ENCODE measurements around the gene SLC35D1. TPM values are rescaled to one million over a fixed set of nuclear protein-coding genes. Genes with fewer than 3 reads are reported as not detected.
"Not testable (repeated sequence)": the region's sequence is repeated elsewhere in the genome, so short reads cannot be mapped to it uniquely, and the experiment has no call there.

SLC35D1 gene
- total and polyA plus RNA-seq, 2 donors from 2014 or later = 5.7 to 11.8 TPM

- H3K36me3 ChIP-seq (ENCODE audit: control insufficient read depth in 2 of 3, insufficient read depth in 3 of 3, low read length in 3 of 3) = peaks cover 3 to 5% (median 3%) of the 10 kb centered on the region in 3 donors
- TF ChIP-seq CTCF (IDR thresholded peaks at IDR 0.05; ENCODE audit: borderline replicate concordance, extremely low read depth, insufficient read depth) = no peak
- peaks cover 0 to 6% (median 0%) of the 10 kb centered on the region in 3 donors for H3K4me1 ChIP-seq (ENCODE audit: control insufficient read depth in 2 of 3, insufficient read depth in 2 of 3, low read depth in 1 of 3, low read length in 3 of 3)
- peak overlapping the region in 1 of 2 donors; percentile 48 for H3K27ac ChIP-seq (ENCODE audit: low read depth in 2 of 2, low read length in 2 of 2)
- H3K4me3 ChIP-seq (ENCODE audit: low read length in 3 of 3) = peak overlapping the region in 2 of 3 donors; percentile 15 to 46
- FAIRE-seq = peak; percentile 17
- no peak overlapping the region for H3K9ac ChIP-seq (ENCODE audit: low read length in 3 of 3)
- no peaks in the 10 kb centered on the region for H3K9me3 ChIP-seq (ENCODE audit: control insufficient read depth in 2 of 3, insufficient read depth in 1 of 3, low read length in 3 of 3)
- intact Hi-C loops (cut with DNase I) = no loop called here
- no peaks in the 10 kb centered on the region for H3K27me3 ChIP-seq (ENCODE audit: control insufficient read depth, insufficient read depth, low read length)
- no peak for DNase-seq
Observed at GRCh38 chr1:66981679-66982078, 72.3 kb downstream of the SLC35D1 start.

- no peak for TF ChIP-seq CTCF (IDR thresholded peaks at IDR 0.05; ENCODE audit: borderline replicate concordance, extremely low read depth, insufficient read depth)
- H3K4me3 ChIP-seq (ENCODE audit: low read length in 3 of 3) = peak overlapping the region in 2 of 3 donors; percentile 15 to 46
- H3K9me3 ChIP-seq (ENCODE audit: control insufficient read depth in 2 of 3, insufficient read depth in 1 of 3, low read length in 3 of 3) = no peaks in the 10 kb centered on the region
- no peak overlapping the region for H3K9ac ChIP-seq (ENCODE audit: low read length in 3 of 3)
- peak overlapping the region in 1 of 2 donors; percentile 48 for H3K27ac ChIP-seq (ENCODE audit: low read depth in 2 of 2, low read length in 2 of 2)
- intact Hi-C loops (cut with DNase I) = no loop called here
- FAIRE-seq = no peak
- no peak for DNase-seq
- peaks cover 0 to 6% (median 0%) of the 10 kb centered on the region in 3 donors for H3K4me1 ChIP-seq (ENCODE audit: control insufficient read depth in 2 of 3, insufficient read depth in 2 of 3, low read depth in 1 of 3, low read length in 3 of 3)
- no peaks in the 10 kb centered on the region for H3K27me3 ChIP-seq (ENCODE audit: control insufficient read depth, insufficient read depth, low read length)
- peaks cover 3 to 5% (median 3%) of the 10 kb centered on the region in 3 donors for H3K36me3 ChIP-seq (ENCODE audit: control insufficient read depth in 2 of 3, insufficient read depth in 3 of 3, low read length in 3 of 3)
Observed at GRCh38 chr1:66980745-66981367, 73.1 kb downstream of the SLC35D1 start.

DNA sequence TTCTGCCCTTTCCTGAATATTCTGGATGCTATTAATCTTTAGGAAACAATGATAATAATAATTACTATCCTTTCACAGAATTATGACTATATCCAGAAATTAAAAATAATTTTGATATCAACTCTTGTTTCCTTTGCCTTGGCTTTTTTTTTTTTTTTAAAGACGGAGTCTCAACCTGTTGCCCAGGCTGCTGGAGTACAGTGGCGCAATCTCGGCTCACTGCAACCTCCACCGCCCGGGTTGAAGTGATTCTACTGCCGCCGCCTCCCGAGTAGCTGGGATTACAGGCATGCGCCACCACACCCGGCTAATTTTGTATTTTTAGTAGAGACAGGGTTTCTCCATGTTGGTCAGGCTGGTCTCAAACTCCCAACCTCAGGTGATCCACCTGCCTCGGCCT is 74.3 kb downstream of the SLC35D1 start:
- H3K4me3 ChIP-seq (ENCODE audit: low read length in 3 of 3); H3K36me3 ChIP-seq (ENCODE audit: control insufficient read depth in 2 of 3, insufficient read depth in 3 of 3, low read length in 3 of 3); H3K9ac ChIP-seq (ENCODE audit: low read length in 3 of 3); H3K27me3 ChIP-seq (ENCODE audit: control insufficient read depth, insufficient read depth, low read length); H3K4me1 ChIP-seq (ENCODE audit: control insufficient read depth in 2 of 3, insufficient read depth in 2 of 3, low read depth in 1 of 3, low read length in 3 of 3); H3K27ac ChIP-seq (ENCODE audit: low read depth in 2 of 2, low read length in 2 of 2); DNase-seq; H3K9me3 ChIP-seq (ENCODE audit: control insufficient read depth in 2 of 3, insufficient read depth in 1 of 3, low read length in 3 of 3); FAIRE-seq; intact Hi-C loops (cut with DNase I): not testable (repeated sequence)

DNA sequence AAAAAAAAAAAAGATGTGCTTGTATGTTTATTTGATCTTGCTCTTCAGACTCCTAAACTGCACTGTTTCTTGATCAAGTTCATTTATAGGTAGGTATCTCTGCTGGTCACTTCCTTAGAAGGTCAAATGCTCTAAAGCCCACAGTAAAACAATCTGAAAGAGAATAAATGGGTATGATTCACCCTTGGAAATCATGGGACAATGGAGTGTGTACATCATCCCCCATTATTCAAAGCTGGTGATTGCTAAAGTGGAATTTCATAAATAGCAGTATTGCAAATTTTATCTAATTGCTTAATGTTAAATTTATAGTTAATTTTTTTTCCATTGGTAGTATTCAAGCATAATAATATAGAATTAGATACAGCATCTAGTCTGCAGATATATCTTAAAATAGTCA is 75.7 kb downstream of the SLC35D1 start:
- Histone ChIP-seq H3K9me3 (ENCODE audit: control insufficient read depth in 2 of 3, insufficient read depth in 1 of 3, low read length in 3 of 3) (no peaks in the 10 kb centered on the region), H3K4me3 (ENCODE audit: low read length in 3 of 3) (no peak overlapping the region), H3K27me3 (ENCODE audit: control insufficient read depth, insufficient read depth, low read length) (no peaks in the 10 kb centered on the region), H3K27ac (ENCODE audit: low read depth in 2 of 2, low read length in 2 of 2) (no peak overlapping the region), H3K9ac (ENCODE audit: low read length in 3 of 3) (no peak overlapping the region), H3K4me1 (ENCODE audit: control insufficient read depth in 2 of 3, insufficient read depth in 2 of 3, low read depth in 1 of 3, low read length in 3 of 3) (peaks cover 0 to 6% (median 0%) of the 10 kb centered on the region in 3 donors), H3K36me3 (ENCODE audit: control insufficient read depth in 2 of 3, insufficient read depth in 3 of 3, low read length in 3 of 3) (peaks cover 0 to 5% (median 3%) of the 10 kb centered on the region in 3 donors)
- no peak for TF ChIP-seq CTCF (IDR thresholded peaks at IDR 0.05; ENCODE audit: borderline replicate concordance, extremely low read depth, insufficient read depth)
- intact Hi-C loops (cut with DNase I) = no loop called here
- FAIRE-seq = no peak
- no peak for DNase-seq

Data from kidney (tissue), 14 donors.